GM12878 (cell line): ENCODE measurements around the gene CARD11. TPM values are rescaled to one million over a fixed set of nuclear protein-coding genes. Genes with fewer than 3 reads are reported as not detected.

ENCODE experiments used
- BCLAF1 ChIP-seq: fragments of 450-650 bp; IDR thresholded peaks from 2 replicates; pipeline ENCODE4 v1.6.1; 2017; ENCODE audit warnings: antibody characterized with exemption, mild to moderate bottlenecking, moderate library complexity
- CREM ChIP-seq: IDR thresholded peaks from 2 replicates; pipeline ENCODE4 v1.6.1; 2014; ENCODE audit warnings: antibody characterized with exemption, low read depth
- CTCF ChIP-seq, 3 experiments: IDR thresholded peaks in 2 of 3; conservative IDR thresholded peaks in 1 of 3; 2 replicates each; pipeline ENCODE4 v1.5.1; 2011; ENCODE audit warnings: low read depth in 3 of 3, low read length in 3 of 3, mild to moderate bottlenecking in 3 of 3, control low read depth in 2 of 3, moderate library complexity in 2 of 3, inconsistent platforms in 1 of 3, mixed read lengths in 1 of 3; ENCODE audit not compliant: control insufficient read depth in 2 of 3, insufficient read depth in 1 of 3; ENCODE audit errors: extremely low read depth in 1 of 3
- FOXM1 ChIP-seq: IDR thresholded peaks from 2 replicates; pipeline ENCODE4 v1.6.1; 2012; ENCODE audit warnings: low read depth, mild to moderate bottlenecking, inconsistent platforms, low read length, moderate library complexity
- HDGF ChIP-seq: fragments of 450-650 bp; IDR thresholded peaks from 2 replicates; pipeline ENCODE4 v1.6.1; 2016; ENCODE audit warnings: antibody characterized with exemption
- IRF4 ChIP-seq: IDR thresholded peaks from 2 replicates; pipeline ENCODE4 v1.6.1; 2011; ENCODE audit warnings: low read depth, low read length
- MTA2 ChIP-seq: fragments of 450-650 bp; IDR thresholded peaks from 2 replicates; pipeline ENCODE4 v1.6.1; 2016; ENCODE audit warnings: low read depth, mild to moderate bottlenecking, moderate library complexity
- MTA3 ChIP-seq: IDR thresholded peaks from 2 replicates; pipeline ENCODE4 v1.6.1; 2012; ENCODE audit warnings: low read length, inconsistent platforms, borderline replicate concordance
- MXI1 ChIP-seq: fragments of 150-350 bp; IDR thresholded peaks from 2 replicates; pipeline ENCODE4 v1.6.1; 2011; ENCODE audit warnings: low read depth, mild to moderate bottlenecking, inconsistent platforms, low read length, improper control_type of control experiment
- MYB ChIP-seq: fragments of 150-350 bp; IDR thresholded peaks from 2 replicates; pipeline ENCODE4 v1.6.1; 2014; ENCODE audit warnings: mild to moderate bottlenecking, low read depth, low read length, borderline replicate concordance
- NFYA ChIP-seq: IDR thresholded peaks from 2 replicates; pipeline ENCODE4 v1.6.1; 2011; ENCODE audit warnings: low read depth, mild to moderate bottlenecking, low read length, improper control_type of control experiment, borderline replicate concordance
- NRF1 ChIP-seq: conservative IDR thresholded peaks from 2 replicates; pipeline ENCODE4 v1.6.1; 2011; ENCODE audit warnings: mild to moderate bottlenecking, low read depth, low read length, improper control_type of control experiment
- PBX3 ChIP-seq: IDR thresholded peaks from 2 replicates; pipeline ENCODE4 v1.6.1; 2011; ENCODE audit warnings: mild to moderate bottlenecking, low read depth, low read length, moderate library complexity; ENCODE audit not compliant: insufficient replicate concordance
- POU2F2 ChIP-seq: IDR thresholded peaks from 3 replicates; pipeline ENCODE4 v1.6.1; 2011; ENCODE audit warnings: low read depth, mild to moderate bottlenecking, low read length, borderline replicate concordance
- RELA ChIP-seq: fragments of 450-650 bp; IDR thresholded peaks from 2 replicates; pipeline ENCODE4 v1.8.0; 2014; ENCODE audit warnings: borderline replicate concordance; ENCODE audit not compliant: partially characterized antibody
- SMAD1 ChIP-seq: fragments of 450-650 bp; IDR thresholded peaks from 2 replicates; pipeline ENCODE4 v1.6.1; 2018; ENCODE audit warnings: mild to moderate bottlenecking, low read depth; ENCODE audit not compliant: partially characterized antibody
- SPI1 ChIP-seq: IDR thresholded peaks from 2 replicates; pipeline ENCODE4 v1.6.1; 2011; ENCODE audit warnings: low read depth, mild to moderate bottlenecking, low read length, moderate library complexity, borderline replicate concordance; ENCODE audit not compliant: insufficient read depth
- TBL1XR1 ChIP-seq: IDR thresholded peaks from 2 replicates; pipeline ENCODE4 v1.6.1; 2012; ENCODE audit warnings: low read depth, low read length, improper control_type of control experiment
- YY1 ChIP-seq: IDR thresholded peaks from 2 replicates; pipeline ENCODE4 v1.6.1; 2011; ENCODE audit warnings: low read depth, mild to moderate bottlenecking, low read length
- ZBED1 ChIP-seq: IDR thresholded peaks from 2 replicates; pipeline ENCODE4 v1.6.1; 2016; ENCODE audit warnings: borderline replicate concordance
- ZBTB40 ChIP-seq: fragments of 450-650 bp; IDR thresholded peaks from 2 replicates; pipeline ENCODE4 v1.6.1; 2016; ENCODE audit warnings: mild to moderate bottlenecking, moderate library complexity, borderline replicate concordance
- polyA plus RNA-seq, 11 experiments: library from polyadenylated mRNA; depleted of rRNA in 4 of 11; unstranded in 6 of 11; stranded (reverse) in 5 of 11; fragments of >200 nt; fragmentation: Nextera tagmentation in 4 of 11; fragmentation: Illumina TruSeq in 1 of 11; extraction: Ambion mirVana in 4 of 11; extraction: Trizol in 1 of 11; gene quantifications; 1 replicate in 1 of 11; 2 replicates in 10 of 11; pipeline versions ENCODE4 v1.2.1 to v1.2.3, GENCODE V29; 2011 to 2016; ENCODE audit warnings: inconsistent platforms in 2 of 11, missing spikeins in 2 of 11, low read depth in 1 of 11
- total RNA-seq, 4 experiments: library from RNA; depleted of rRNA in 3 of 4; stranded (reverse); fragments of >200 nt in 3 of 4; fragmentation: Illumina TruSeq in 1 of 4; extraction: Trizol in 1 of 4; gene quantifications; 2 replicates each; pipeline versions ENCODE4 v1.2.1 to v1.2.3, GENCODE V29; 2013 to 2021

The CARD11 gene
- total and polyA plus RNA-seq, 10 of the 15 experiments (the other 5 are each of a cell fraction or from before 2014, with no cell fraction given): 0.27 to 72.0 (median 28.4) TPM

- TF ChIP-seq ZBTB40 (no peak), CREM (peak; percentile 79), FOXM1 (peak; percentile 68; the same call in 1 of the 2 replicates), SPI1 (no peak), RELA (no peak), YY1 (peak; percentile 86), PBX3 (no peak), IRF4 (0 out of 2 replicates have a peak, but pooled peaks have one; percentile 34), NFYA (no peak), ZBED1 (no peak), BCLAF1 (no peak), SMAD1 (no peak), HDGF (peak; percentile 72; the same call in 1 of the 2 replicates), TBL1XR1 (no peak), MXI1 (no peak), MYB (no peak), MTA2 (peak; percentile 44; the same call in 1 of the 2 replicates), MTA3 (peak; percentile 22; the same call in 1 of the 2 replicates), POU2F2 (0 out of 3 replicates have a peak, but pooled peaks have one; percentile 19), NRF1 (no peak), CTCF (IDR thresholded peaks at IDR 0.05 in 2 of 3, conservative IDR thresholded peaks at IDR 0.05 in 1 of 3; ENCODE audit: control insufficient read depth in 2 of 3, extremely low read depth in 1 of 3, insufficient read depth in 1 of 3, low read depth in 3 of 3, low read length in 3 of 3) (peak; percentile 59 to 90 (median 78))
Observed at GRCh38 chr7:3065724-3066143, 22.1 kb upstream of the CARD11 start (continued).
